ENCODE results near the gene PTN. TPM values are rescaled to one million over a fixed set of nuclear protein-coding genes. Genes with fewer than 3 reads are reported as not detected.

The PTN gene
- total and polyA plus RNA-seq, 2 of the 13 experiments (the other 11 are each of a cell fraction or from before 2014, with no cell fraction given) = not detected

DNA sequence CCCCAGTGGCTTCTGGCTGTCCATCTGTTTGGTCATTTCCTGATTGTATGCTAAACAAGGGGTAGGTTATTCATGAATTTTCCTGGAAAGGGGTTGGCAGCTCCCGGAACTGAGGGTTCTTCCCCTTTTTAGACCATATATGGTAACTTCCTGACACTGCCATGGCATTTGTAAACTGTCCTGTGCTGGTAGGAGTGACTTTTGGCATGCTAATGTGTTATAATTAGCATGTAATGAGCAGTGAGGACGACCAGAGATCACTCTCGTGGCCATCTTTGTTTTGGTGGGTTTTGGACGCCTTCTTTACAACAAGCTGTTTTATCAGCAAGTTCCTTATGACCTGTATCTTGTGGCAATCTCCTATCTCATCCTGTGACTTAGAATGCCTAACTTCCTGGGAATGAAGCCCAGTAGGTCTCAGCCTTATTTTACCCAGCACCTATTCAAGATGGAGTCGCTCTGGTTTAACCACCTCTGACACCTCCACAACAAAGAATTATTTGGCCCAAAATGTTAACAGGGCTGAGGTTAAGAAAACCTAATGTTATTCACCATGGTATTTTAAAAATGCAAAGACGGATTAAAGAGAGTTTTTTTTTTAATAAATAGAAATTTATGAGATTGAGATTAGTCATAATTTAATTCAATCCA lies 2.4 kb upstream of the PTN start (continued):
- TF ChIP-seq MAFK (conservative IDR thresholded peaks at IDR 0.05 in 1 of 2, IDR thresholded peaks at IDR 0.05 in 1 of 2; ENCODE audit: low read length in 2 of 2) = no peak
- no peak for TF ChIP-seq RBM39 (IDR thresholded peaks at IDR 0.05; ENCODE audit: low read depth, low read length, poor library complexity, severe bottlenecking)
- TF ChIP-seq CAMTA2 (CRISPR knock-in tag; IDR thresholded peaks at IDR 0.05; ENCODE audit: borderline replicate concordance) = no peak

DNA sequence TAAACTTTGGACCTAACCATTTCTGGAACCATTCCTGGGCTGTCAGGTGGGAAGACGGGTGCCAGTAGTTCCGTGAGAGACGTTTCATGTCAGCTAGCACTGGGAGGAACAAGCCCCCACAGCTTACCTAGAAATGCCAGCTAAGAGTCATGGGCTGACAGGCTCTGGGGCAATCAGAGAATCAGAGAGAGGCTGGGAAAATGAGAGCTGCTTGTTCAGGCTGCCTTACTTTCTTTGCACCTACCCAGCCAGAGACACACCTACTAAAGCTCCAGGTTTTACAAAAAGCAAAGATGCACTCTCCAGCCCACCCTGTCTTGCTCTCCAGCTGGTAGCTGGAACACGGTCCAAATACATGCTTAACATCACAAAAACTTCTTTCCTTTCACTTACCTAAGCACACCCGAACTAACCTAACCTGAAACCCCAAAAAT lies 688 bp downstream of the PTN start:
- Histone ChIP-seq H3K4me3 (replicated peaks in 1 of 3; ENCODE audit: insufficient read depth in 1 of 3, low read depth in 2 of 3, low read length in 3 of 3) (no peak overlapping the region), H3K36me3 (replicated peaks in 1 of 2; ENCODE audit: control insufficient read depth in 1 of 2, insufficient read depth in 2 of 2, low read length in 2 of 2) (no peaks in the 10 kb centered on the region), H4K20me1 (ENCODE audit: insufficient read depth, low read length) (no peaks in the 10 kb centered on the region), H3K9me3 (ENCODE audit: low read length) (no peaks in the 10 kb centered on the region), H3K4me2 (ENCODE audit: low read depth, low read length) (no peak overlapping the region), H3K79me2 (ENCODE audit: insufficient read depth, low read length) (no peaks in the 10 kb centered on the region), H3K27ac (ENCODE audit: extremely low read length, insufficient read depth, low read length) (no peak overlapping the region), H3K4me1 (ENCODE audit: insufficient read depth, low read length) (no peaks in the 10 kb centered on the region), H3K27me3 (ENCODE audit: control insufficient read depth in 1 of 2, insufficient read depth in 2 of 2, low read length in 2 of 2) (peaks cover 1 to 16% of the 10 kb centered on the region in 2 experiments; a peak in 3 of 5 replicates), H2AFZ (ENCODE audit: low read length) (no peak overlapping the region), H3K9ac (ENCODE audit: insufficient read depth, low read depth, low read length) (no peak overlapping the region)
- no peak for ATAC-seq
- in situ Hi-C loops (cut with HindIII; ENCODE audit: extremely low pct_ligation_motif_present, low pct_unique_long_range_greater_than_20kb) = no loop called here
- no TSS peak for BruUV-seq (replicated peaks)
- POLR2A ChIA-PET = no interaction called here
- WGBS (ENCODE audit: low lambda C conversion rate) = 0% methylated on average over 5 of the region's 5 CpGs
- intact Hi-C loops (cut with micrococcal nuclease; ENCODE audit: unreplicated experiment) = no loop called here
- no peak for FAIRE-seq
- CTCF ChIA-PET (ENCODE audit: low intra/inter-chr PET ratio, low total read pairs) = no interaction called here
- no peak for DNase-seq (ENCODE audit: low spot score)
- TF ChIP-seq ETV5 (CRISPR knock-in tag; IDR thresholded peaks at IDR 0.05; ENCODE audit: borderline replicate concordance) = no peak
- TF ChIP-seq FOSL1 (CRISPR knock-in tag; IDR thresholded peaks at IDR 0.05; ENCODE audit: borderline replicate concordance) = no peak
- TF ChIP-seq ZNF598 (CRISPR knock-in tag; IDR thresholded peaks at IDR 0.05; ENCODE audit: borderline replicate concordance) = no peak
- no peak for TF ChIP-seq ZNF703 (CRISPR knock-in tag; IDR thresholded peaks at IDR 0.05; ENCODE audit: borderline replicate concordance)
- no peak for TF ChIP-seq BCL3 (CRISPR knock-in tag; IDR thresholded peaks at IDR 0.05)
- no peak for TF ChIP-seq ZNF382 (CRISPR knock-in tag; IDR thresholded peaks at IDR 0.05; ENCODE audit: borderline replicate concordance)
- TF ChIP-seq, protein P1, sequence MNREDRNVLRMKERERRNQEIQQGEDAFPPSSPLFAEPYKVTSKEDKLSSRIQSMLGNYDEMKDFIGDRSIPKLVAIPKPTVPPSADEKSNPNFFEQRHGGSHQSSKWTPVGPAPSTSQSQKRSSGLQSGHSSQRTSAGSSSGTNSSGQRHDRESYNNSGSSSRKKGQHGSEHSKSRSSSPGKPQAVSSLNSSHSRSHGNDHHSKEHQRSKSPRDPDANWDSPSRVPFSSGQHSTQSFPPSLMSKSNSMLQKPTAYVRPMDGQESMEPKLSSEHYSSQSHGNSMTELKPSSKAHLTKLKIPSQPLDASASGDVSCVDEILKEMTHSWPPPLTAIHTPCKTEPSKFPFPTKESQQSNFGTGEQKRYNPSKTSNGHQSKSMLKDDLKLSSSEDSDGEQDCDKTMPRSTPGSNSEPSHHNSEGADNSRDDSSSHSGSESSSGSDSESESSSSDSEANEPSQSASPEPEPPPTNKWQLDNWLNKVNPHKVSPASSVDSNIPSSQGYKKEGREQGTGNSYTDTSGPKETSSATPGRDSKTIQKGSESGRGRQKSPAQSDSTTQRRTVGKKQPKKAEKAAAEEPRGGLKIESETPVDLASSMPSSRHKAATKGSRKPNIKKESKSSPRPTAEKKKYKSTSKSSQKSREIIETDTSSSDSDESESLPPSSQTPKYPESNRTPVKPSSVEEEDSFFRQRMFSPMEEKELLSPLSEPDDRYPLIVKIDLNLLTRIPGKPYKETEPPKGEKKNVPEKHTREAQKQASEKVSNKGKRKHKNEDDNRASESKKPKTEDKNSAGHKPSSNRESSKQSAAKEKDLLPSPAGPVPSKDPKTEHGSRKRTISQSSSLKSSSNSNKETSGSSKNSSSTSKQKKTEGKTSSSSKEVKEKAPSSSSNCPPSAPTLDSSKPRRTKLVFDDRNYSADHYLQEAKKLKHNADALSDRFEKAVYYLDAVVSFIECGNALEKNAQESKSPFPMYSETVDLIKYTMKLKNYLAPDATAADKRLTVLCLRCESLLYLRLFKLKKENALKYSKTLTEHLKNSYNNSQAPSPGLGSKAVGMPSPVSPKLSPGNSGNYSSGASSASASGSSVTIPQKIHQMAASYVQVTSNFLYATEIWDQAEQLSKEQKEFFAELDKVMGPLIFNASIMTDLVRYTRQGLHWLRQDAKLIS (CRISPR knock-in tag; IDR thresholded peaks at IDR 0.05) = no peak
- TF ChIP-seq ZNF354B (CRISPR knock-in tag; IDR thresholded peaks at IDR 0.05) = no peak
- no peak for TF ChIP-seq CSRNP2 (CRISPR knock-in tag; conservative IDR thresholded peaks at IDR 0.05; ENCODE audit: low read depth)
- no peak for TF ChIP-seq ZNF17 (CRISPR knock-in tag; IDR thresholded peaks at IDR 0.05)
- no peak for TF ChIP-seq KLF9 (CRISPR knock-in tag; IDR thresholded peaks at IDR 0.05; ENCODE audit: low read depth)
- no peak for TF ChIP-seq NKX3-1 (CRISPR knock-in tag; IDR thresholded peaks at IDR 0.05)

Data from HepG2 (cell line).